ENCODE results near the gene TSPAN15.
A peak's percentile ranks its signal among the peaks of the same experiment; 100 is the strongest.

Gene TSPAN15

DNA sequence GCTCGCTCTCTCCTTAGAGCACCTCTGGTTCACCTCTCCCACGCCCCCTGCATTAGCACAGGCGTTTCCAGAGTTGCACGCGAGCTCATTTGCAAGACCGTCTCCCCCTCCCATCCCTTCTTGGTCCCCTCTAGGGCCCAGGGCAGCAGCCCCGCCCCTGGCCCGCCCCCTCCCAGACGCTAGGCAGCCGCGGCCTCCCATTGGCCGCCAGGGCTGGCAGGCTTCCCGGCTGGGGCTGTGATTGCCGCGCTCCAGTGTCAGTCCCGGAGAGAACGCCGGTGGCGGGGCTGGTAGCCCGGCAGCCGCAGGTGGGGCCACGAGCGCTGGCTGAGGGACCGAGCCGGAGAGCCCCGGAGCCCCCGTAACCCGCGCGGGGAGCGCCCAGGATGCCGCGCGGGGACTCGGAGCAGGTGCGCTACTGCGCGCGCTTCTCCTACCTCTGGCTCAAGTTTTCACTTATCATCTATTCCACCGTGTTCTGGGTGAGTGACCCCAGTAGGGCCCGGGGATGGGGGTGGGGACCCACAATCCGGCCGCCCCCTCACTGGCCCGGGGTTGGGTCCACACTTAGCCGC, at the start of gene TSPAN15:
TSPAN15 (plus strand) TSS at position 257 of the 575 bp plus-strand sequence; CDS start at position 387, 130 bp downstream.
- DNase-seq (ENCODE audit: low read depth in 2 of 3, low spot score in 1 of 3): peak; percentile 53 to 77 (median 68)

DNA sequence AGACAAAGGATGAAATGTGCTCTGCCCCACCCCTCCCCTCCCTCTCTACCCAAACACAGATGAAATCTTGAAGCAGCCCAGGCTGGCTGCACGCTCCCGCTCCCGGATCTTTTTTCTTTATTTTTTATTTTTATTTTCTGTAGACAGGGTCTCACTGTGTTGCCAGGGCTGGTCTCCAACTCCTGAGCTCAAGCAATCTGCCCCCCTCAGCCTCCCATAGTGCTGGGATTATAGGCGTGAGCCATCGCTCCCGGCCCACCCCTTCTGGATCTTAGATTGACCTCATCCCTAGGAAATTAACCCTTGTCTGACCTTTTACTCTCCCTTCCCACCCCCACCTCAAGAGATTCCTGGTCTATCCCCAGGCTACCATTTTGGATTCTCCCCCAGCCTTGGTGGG, 48.9 kb upstream of the TSPAN15 start:
- DNase-seq (ENCODE audit: low read depth in 2 of 3, low spot score in 1 of 3): no peak

DNA sequence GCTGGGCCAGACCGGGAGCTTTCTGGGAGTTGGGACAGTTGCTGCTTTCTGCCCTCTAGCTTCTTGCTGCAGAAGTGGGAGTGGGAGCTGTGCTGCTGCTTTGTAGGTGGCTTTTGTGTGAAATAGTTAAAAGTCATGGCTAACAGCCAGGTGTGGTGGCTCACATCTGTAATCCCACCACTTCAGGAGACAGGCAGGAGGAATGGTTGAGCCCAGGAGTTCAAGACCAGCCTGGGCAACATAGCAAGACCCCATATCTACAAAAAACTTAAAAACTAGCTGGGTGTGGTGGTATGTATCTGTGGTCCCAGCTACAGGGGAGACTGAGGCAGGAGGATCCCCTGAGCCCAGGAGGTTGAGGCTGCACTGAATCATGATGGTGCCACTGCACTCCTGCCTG, 48.2 kb upstream of the TSPAN15 start:
- DNase-seq (ENCODE audit: low read depth in 2 of 3, low spot score in 1 of 3): no peak

DNA sequence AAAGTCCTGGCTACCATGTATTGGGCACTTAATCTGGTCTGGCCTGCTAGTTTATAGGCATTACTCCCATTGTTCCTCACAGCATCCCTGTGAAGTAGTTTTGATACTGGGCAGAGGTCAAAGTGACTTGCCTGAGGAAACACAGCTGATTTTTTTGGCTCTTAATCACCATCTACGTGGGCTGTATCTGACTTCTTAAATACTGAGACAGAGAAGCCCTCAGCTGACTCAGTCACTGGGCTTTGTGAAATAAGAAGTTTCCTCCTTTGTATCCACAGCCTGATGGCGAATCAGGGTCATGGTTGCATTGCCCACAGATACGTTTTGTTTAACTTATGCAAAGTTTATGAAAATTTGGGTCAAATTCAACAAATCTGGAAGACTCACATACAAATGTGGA, 47.7 kb upstream of the TSPAN15 start:
- no peak for DNase-seq (ENCODE audit: low read depth in 2 of 3, low spot score in 1 of 3)

DNA sequence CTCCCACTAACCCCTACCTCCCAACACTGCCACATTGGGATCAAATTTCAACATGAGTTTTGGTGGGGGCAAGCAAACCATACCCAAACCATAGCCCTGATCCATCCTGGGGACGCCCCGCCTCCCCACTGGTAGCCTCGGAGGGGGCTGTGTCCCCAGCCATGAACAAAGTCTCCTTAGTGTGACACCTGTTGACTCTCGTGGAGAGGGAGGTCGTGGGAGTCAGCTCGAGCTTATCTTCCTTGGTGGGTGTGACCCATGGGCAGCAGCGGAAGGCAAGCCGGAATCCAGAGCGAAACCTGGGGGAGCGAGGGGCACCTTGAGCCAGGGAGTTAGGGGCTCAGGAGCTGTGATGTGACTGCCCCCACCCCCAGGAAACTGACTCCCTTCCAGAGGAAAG, 46.5 kb upstream of the TSPAN15 start:
- DNase-seq (ENCODE audit: low read depth in 2 of 3, low spot score in 1 of 3): no peak

DNA sequence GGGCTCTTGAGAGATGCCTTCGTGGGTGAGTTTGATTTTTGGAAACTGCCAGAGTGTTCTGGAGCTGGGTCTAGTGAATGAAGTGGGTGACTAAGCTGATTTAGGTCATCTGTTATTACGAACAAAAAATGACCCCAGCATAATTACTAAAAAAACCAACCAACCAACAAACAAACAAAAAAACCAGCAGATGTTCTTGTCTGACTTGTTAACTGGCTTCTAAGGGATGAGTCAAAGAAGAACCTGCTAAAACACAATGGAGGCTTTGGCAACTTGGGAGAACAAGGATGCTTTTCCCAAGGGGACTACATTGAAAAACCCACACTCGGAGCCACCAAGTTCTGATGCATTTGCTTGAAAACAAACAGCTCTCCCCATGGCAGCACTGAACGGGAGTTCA, 46.0 kb upstream of the TSPAN15 start:
- no peak for DNase-seq (ENCODE audit: low read depth in 2 of 3, low spot score in 1 of 3)

DNA sequence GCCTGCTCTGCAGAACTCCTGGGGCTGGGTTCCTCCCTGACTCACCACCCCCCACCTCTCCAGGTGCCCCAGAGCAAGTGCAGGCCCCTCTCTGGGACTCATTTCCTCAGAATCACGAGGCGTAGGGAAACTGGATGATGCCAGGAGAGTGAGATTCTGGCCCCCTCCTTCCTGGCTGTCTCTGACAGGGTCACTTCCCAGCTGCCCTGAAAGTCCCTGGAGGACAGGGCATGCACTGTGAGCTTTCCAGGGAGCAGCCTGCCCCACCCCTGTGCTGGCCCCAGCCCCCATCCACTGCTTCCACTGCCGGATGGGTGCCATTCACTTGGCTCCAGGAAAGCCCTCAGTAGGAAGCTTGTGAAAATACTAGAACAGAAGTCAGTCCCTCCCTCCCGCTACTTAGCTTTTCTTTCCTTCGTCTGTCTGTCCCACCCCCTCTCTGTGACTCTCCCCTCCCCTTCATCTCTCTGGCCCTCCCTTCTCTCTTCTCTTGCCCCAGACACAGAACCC, 44.9 kb upstream of the TSPAN15 start:
- no peak for DNase-seq (ENCODE audit: low read depth in 2 of 3, low spot score in 1 of 3)

DNA sequence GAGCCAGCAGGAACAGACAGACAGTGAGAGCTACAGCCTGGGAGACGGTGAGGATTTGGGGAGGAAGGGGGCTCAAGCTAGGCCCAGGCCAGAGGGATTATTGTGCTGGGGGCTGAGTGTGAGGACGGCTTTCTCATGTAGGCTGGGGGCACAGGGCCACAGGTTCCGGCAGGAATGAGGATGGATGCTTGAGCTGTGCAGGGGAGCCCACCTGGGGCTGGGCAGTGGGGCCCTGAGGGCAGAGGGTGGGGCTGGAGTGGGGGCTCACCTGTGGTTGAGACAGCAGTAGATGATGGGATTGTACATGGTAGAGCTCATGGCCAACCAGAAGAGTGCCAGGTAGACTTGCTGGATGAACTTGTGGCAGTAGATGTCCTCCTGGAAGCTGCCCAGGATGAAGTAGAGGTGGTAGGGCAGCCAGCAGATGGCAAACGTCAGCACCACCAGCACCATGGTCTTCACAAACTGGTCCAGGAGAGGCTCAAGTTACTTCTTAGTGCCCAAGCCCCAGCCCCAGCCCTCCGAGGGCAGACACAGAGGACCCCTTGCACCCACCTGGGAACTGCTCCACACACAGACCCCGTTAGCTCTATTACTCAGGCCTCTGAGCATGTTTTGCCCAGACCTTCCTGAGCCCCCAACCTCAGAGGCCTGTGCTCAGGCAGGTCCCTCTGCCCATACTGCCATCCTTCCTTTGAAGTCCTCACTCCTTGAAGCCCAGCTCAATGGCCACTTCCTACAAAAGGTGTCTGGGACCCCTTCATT, 44.3 kb upstream of the TSPAN15 start:
- DNase-seq (ENCODE audit: low read depth in 2 of 3, low spot score in 1 of 3): no peak

DNA sequence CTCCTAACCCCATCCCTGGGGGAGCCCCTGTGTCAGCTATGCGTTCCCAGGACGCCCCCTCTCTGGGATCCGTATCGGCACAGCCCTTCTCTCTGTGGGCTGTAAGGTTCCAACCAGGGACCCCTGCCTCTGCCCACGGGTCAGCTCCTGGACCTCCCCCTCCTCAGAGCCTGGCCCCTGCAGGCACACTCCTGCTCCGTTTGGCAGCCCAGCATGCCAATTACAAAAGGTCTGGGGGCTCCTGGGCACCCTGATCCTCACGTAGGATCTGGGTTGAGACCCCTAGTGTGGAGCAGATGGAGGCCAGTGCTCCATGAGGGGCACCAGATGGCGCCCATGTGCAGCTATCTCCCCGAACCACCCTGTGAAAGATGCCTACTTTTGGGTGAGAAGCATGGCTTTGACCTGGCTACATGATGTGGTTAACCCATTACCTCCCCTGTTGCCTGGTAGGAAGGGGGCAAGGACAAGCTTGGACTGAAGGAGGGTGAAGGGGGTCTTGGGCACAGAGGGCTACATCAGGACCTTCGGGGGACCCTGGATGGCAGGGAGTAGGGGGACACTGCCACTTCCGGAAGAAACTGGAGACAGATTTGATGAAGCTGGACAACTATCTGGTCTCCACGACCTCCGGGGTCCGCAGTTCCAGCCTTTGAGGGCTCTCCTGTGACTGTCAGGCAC, 43.5 kb upstream of the TSPAN15 start:
- no peak for DNase-seq (ENCODE audit: low read depth in 2 of 3, low spot score in 1 of 3)

DNA sequence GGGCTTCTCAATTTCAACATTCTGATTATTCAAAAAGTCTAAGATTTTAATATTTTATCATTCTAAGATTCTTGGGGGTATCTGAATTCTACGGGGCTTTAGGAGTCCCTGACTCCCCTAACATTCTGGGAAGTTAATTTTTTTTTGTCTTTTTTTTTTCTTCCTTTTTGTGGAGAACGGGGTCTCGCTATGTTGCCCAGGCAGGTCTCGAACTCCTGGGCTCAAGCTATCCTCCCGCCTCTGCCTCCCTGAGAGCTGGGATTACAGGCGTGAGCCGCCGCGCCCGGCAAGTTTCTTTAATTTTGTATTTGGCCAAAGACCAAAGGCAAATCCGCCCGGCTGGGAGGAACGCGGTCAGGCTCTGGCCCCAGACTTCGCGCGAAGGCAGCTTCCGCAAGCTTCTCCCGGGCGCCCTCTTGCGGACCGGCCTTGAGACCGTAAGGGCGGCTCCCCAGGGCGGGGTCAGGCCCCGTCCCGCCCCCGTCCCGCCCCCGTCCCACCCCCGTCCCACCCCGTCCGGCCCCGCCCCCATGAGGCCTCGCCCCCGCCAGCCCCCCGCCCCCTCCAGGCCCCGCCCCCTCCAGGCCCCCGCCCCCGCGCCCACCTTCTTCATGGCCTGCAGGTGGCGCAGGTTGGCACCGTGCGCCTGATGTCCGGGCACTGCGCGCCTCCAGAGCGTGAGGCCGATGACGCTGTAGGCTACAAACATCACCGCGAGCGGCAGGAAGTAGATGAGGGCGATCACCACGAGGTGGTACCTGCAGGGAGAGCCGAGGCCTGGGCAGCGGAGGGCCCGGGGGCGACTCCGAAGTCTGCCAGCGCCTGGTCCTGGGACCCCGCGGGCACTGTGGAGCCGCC, 42.7 kb upstream of the TSPAN15 start:
- peak; percentile 84 to 86 (median 85) for DNase-seq (ENCODE audit: low read depth in 2 of 3, low spot score in 1 of 3)

DNA sequence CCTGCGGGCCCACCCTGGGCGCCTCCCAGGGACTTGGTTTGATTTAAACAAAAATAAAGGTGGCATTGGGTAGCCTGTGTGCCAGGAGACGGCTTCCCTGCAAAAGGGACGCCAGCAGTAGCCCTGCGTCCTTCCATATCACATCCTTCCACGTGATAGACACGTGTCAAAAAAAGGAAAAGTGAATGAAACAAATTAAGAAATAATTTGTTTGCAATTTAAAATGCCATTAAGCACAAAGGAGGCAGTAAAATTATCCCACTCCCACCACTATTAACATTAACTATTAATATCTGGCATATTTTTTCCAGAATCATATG, 42.1 kb upstream of the TSPAN15 start:
- no peak for DNase-seq (ENCODE audit: low read depth in 2 of 3, low spot score in 1 of 3)

DNA sequence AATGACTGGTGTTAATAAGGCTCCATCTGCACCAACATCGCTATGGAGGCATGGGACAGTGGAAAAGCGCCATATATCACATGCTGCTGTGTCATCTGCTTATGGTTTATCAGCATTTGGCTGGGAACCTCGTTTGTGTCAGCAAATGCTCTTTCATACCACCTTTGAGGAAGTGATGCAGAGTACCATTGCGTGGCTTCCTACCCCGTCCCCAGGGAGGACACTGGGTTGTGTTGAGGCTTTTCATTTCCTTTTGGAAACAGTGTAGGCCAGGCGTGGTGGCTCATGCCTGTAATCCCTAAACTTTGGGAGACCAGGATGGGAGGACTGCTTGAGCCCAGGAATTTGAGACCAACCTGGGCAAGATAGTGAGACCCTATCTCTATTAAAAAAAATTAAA, 41.3 kb upstream of the TSPAN15 start:
- no peak for DNase-seq (ENCODE audit: low read depth in 2 of 3, low spot score in 1 of 3)

DNA sequence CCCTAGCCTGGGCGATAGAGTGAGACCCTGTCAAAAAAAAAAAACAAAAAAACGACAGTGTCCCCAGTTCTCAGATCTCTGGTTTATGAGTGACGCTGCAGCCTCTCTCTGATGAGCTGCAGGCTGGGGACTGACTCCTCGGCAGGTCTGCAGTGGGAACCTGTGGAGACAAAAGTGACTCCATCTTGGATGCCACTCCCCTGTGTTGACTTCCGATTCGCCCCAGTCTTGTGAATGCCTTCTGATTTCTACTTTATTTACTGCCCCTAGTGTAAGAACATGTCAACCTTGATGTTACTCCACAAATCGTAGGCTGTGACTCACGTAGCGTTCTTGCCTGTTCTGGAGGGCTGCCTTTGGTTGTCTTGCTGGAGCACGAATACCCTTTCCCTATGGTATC, 40.8 kb upstream of the TSPAN15 start:
- no peak for DNase-seq (ENCODE audit: low read depth in 2 of 3, low spot score in 1 of 3)

DNA sequence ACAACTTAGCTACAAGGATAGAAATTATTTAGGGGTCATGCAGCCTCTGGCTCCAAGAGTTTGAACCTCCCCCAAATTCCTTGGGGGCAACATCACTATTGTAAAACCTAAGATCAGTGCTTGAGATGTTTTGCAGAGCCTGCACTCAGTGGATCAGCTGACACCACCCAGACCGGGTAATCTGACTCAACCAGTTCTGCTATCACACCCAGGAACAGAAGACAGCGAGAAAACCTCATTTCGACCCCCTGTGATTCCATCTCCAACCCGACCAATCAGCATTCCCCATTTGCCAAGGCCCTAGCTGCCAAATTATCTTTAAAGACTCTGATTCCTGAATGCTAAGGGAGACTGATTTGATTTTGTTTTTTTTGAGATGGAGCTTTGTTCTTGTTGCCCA, 39.8 kb upstream of the TSPAN15 start:
- DNase-seq (ENCODE audit: low read depth in 2 of 3, low spot score in 1 of 3): no peak

DNA sequence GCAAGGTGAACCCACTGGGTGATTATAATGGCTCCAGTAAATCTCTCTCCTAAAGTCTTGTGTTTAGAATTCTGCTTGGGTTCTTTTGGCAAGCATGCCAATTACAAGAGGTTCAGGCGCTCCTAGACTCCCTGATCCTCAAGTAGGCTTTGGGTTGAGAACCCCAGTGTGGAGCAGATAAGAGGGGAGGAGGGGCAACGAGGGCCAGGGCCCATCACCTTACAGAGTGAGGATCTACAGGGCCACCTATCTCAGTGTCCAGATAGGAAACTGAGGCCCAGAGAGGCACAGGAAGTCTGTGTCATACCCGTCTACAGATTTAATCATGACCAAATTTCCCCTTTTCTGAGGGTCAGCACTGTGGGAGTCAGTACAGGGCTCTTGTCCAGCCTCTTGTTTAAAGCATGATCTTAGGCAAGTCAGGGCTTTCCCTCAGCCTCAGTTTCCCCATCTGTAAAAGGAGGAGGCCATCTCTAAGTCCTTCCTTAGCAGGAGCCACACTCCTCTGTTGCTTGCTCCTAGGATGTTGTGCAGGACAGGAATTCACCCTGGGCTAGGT, 39.0 kb upstream of the TSPAN15 start:
- DNase-seq (ENCODE audit: low read depth in 2 of 3, low spot score in 1 of 3): no peak

DNA sequence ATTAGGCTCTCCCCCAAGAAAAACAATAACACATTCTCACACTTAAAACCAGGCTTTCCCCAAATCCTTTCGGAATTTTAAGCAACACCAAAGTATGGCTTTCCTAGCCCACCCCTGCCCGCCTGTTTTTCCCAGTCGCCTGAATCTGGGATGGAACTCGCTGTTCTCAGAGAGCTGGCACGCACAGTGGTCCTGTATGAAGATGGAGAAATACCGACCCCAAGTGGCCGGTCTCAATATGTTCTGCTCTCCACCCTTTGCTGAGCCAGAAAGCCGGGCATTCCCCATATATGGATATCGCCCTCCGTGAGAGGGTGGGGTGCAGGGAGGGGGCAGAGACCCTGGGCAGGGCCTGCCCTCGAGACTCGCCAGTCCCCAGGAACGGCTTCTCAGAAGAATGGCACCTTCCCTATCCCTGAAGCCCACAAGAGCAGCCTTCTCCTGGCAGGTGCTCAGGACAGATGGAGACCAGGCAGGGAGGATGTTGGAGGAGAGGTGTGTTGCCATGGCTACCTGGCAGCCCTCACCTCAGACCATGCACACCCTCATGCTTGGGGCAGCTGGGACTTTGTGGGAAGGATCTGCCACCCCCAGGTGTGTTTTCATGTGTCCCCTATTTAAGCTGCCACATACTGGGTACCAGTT, 37.9 kb upstream of the TSPAN15 start:
- DNase-seq (ENCODE audit: low read depth in 2 of 3, low spot score in 1 of 3): peak in 1 of 3 donors; percentile 25

DNA sequence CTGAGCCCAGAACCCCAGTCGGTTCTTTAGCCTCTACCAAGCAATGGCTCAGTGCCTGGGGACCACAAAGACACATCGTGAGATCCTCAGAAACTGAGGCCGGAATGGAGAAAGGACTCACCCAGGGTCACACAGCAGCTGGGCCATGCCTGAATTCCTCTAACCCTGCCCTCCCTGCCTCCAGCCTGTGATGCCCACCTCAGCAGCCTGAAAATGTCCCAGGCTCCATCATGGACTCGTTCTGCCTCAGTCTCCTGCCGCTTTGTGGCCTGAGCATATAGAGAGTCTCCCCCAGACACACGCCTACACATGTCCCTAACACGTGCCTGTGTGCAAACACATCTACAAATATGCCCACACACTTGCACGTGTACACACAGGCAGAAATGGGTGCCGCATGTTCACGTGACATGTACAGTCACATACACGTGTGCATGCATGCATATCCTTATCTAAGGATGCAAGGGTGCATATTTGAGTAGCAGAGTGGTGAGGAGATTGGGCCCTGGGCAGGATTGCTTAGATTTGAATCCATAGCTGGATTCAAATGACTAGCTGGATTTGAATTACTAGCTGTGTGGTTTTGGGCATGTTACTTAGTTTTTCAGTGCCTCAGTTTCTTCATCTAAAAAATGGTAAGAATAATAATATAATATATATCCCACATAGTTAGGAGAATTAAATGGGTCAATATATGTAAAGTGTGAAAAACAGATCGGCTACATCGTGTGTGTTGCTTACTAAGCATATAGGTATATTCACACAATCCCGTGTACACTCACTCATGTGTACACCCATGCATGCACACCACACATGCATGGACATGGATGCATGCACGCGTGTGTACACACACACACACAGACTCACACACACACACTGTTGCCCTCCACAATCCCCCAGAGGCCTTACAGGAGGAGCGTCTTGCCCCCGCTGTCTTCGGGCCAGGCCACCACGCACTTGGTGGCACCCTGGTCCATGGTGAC, 36.9 kb upstream of the TSPAN15 start:
- no peak for DNase-seq (ENCODE audit: low read depth in 2 of 3, low spot score in 1 of 3)

DNA sequence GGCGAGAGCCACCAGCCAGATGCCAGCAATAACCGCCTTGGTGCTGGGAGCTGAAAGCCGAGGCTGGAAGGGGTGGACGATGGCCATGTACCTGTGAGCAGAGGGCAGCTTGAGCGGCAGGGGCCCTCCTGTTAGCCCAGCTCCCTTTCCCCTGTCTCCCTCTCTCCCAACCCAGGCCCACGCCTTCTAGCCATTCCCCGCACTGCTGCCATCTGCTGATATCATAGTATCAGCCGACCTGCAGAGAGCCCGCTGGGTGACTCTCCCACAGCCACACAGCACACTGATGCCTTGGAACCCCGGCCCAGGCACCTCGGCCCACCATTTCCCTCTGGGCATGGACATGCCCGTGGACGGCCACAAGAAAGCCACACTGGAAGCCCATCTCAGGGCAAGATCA, 36.2 kb upstream of the TSPAN15 start:
- no peak for DNase-seq (ENCODE audit: low read depth in 2 of 3, low spot score in 1 of 3)

DNA sequence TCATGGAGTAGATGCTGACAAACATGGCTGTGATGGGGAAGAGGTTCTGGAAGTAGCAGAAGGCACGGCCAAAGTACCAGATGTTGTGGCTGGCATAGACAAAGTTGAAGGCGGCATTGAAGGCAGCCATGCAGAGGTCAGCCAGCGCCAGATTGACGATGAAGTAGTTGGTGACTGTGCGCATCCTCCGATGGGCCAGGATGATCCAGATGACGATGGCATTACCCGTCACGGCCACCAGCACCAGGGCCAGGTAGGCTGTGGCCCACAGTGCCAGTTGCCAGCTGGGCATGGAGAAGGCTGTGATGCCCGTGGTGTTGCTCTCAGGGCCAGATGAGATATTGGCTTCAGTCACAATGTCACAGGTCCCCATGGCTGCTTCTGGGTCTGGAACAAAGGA, 35.3 kb upstream of the TSPAN15 start:
- no peak for DNase-seq (ENCODE audit: low read depth in 2 of 3, low spot score in 1 of 3)
